ENCODE data around the gene TJP1.

TJP1 gene

DNA sequence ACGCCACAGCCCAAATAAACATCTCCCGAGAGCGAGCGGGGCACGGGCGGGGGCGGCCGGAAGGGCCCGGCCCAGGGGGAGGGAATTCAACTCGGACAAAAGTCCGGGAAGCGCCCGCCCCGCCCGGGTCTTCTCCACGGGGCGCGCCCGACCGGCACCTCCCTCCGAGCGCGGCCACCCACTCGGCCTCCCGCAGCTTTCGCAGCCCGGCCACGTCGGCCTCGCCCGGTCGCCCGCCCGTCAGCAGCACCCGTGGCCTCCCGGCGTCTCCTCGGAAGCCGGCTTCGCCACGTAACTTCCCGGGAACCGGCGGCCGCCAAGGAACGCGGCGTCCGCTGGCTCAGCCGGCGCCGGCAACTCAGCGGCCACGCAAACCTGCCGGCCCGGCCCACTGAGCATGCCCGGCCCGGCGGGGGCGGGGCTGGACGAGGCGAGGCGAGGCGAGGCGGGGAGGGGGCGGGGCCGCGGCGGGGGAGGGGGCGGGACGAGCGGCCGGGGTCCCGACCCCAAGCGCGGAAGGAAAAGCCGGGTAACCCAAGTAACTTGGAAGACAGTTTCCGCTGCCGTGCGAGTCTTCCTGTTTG lies at the start of gene TJP1:
TSS of gene TJP1 (minus strand) at position 369 of the 584 bp plus-strand sequence. CDS start 440 bp downstream, outside the sequence.
- no peak for DNase-seq

DNA sequence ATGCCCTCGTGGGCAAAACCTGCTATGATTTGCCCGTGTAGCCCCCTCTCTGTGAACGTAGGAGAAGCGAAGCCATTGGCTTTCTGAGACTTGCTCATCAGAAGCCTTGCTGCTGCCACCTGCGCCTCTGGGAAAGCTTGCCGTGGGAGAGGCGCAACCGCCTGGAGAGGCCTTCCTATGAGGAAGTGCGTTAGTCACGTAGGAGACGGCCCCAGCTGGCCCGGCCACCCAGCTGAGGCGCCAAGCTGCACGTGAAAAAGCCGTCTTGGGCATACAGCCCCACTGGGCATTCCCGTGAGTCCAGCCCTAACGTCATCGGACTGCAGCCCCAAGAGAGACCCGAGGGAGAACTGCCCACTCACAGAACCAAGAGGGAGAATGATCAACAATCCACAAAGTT lies 49.1 kb upstream of the TJP1 start:
- no peak for DNase-seq

- no peak for DNase-seq
Observed at GRCh38 chr15:29870495-29871151, 48.4 kb upstream of the TJP1 start.

DNA sequence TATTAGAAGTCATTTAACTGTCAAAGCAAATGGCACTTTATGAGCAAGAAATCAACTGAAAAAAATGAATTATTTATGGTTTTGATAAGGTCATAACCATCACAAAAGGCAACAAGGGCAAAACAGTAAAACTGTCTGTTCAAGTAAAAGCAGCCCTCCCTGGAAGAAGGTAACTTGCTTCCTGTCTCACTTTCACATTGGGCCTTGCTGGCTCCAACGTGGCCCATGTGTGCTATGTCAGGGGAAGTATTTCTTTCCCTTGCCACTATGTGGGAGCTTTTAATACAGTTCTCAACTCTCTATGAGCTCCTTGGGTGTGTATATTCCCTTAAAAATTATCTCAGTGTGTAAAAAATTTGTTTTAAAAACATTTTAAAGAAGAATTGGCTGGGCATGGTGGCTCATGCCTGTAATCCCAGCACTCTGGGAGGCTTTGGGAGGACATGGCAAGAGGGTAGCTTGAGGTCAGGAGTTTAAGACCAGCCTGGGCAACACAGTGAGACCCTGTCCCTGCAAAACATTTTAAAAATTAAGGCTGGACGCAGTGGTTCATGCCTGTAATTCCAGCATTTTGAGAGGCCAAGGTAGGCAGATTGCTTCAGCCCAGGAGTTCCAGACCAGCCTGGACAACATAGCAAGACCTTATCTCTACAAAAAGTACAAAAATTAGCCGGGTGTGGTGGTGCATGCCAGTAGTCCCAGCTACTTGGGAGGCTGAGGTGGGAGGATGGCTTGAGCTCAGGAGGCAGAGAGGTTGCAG lies 45.2 kb upstream of the TJP1 start:
- DNase-seq, result no peak

GRCh38 chr15:29866337-29866736 lies 44.1 kb upstream of the TJP1 start:
- no peak for DNase-seq

- no peak for DNase-seq
Observed at GRCh38 chr15:29864501-29864900, 42.2 kb upstream of the TJP1 start.

DNA sequence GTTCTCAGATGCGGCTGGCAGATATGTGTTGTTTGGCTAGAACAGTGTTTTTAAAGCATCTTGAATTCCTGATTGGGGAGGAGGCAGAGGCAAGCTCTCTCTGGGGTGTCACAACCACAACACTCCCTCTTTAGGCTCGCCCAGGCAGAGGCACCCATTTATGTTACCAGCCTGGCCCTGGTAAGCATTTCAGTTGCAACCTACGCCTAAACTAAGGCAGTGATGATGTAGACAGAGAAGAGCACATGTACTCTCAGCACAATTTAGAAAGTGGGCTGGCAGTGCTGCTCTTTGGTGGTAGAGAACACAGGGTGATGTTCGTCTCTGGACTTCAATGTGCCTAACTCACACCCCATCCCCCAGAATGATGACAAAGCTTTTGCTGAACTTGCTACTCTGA lies 41.2 kb upstream of the TJP1 start:
- no peak for DNase-seq

- no peak for DNase-seq
Observed at GRCh38 chr15:29862271-29862670, 40.0 kb upstream of the TJP1 start.

DNA sequence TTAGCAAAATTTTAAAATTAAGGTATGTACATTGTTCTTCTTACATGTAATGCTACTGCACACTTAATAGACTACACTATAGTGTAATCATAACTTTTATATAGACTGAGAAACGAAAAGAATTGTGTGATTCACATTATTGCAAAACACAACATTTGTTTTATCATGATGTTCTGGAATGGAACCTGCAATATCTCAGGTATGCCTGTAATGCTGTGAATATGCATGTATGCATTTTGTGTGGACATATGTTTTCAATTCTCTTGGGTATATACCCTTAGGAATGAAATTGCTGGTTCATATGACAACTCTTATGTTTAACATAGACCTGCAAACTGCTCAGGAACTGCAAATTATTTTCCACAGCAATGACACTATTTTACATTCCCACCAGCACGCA lies 38.6 kb upstream of the TJP1 start:
- DNase-seq, result no peak

- DNase-seq, result no peak
Observed at GRCh38 chr15:29859973-29860715, 37.9 kb upstream of the TJP1 start.

DNA sequence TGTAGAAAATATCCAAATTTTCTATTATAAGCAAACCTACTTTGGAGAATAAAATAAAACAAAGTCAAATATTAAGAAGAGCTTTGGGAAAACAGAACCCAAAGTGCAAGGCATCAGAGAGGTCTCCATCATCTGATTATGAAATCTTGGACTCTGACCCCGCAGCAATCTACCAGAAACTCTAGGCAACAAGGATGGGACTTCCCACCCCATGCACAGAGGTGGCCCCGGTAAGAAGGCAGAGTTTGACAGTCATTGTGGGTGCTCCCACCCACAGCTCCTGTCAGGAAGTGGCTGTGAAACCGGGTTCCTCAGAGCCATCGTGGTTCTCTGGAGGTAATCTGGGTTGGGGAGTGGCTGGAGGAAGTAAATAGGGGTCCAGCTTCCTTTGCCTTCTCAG lies 37.0 kb upstream of the TJP1 start:
- no peak for DNase-seq

DNA sequence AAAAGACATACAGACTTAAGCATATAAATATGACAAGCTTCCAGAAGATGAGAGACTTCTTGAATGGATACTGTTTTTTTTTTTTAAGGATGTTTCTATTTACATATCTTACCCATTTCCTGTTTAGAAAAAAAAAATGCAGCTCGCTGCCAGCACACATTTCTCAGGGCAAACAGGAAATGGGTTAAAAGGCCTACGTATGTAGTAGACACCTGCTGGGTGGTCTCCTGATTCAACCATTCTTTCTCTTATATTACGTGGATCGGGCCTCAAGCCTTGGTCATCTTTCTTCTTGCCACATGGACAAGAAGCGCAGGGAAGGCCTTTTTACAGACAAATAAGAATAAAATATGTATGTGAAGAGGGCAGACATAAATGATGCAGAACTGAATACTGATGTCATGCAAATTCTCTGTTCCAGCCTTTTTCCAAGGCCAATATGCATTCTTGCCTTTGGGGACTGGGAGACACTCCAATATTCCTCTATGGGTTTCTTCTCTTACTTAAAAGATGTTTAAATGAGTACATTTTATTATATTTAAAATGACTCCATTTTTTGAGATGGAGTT lies 35.0 kb upstream of the TJP1 start:
- DNase-seq, result no peak

DNA sequence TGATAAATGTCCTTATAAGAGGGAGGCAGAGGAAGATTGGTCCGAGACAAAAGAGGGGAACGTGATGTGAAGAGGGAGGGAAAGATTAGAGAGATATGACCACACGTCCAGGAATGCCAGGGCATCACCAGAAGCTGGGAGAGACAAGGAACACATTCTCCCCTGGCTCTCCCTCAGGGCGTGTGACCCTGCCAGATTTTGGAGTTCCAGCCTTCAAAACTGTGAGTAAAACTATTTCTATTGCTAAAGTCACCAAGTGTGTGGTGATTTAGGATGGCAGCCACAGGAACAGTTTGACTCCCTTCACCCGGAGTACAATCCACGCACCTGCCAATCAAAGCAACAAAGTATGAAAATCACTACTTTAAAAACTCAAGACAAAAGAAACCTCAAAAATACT lies 32.1 kb upstream of the TJP1 start:
- DNase-seq, result no peak

GRCh38 chr15:29853211-29853987 lies 31.1 kb upstream of the TJP1 start:
- no peak for DNase-seq

GRCh38 chr15:29852201-29852600 lies 29.9 kb upstream of the TJP1 start:
- no peak for DNase-seq

GRCh38 chr15:29849716-29850115 lies 27.4 kb upstream of the TJP1 start:
- DNase-seq, result no peak

- DNase-seq, result no peak
Observed at GRCh38 chr15:29849218-29849617, 26.9 kb upstream of the TJP1 start.

GRCh38 chr15:29844290-29844903 lies 22.1 kb upstream of the TJP1 start:
- no peak for DNase-seq

DNA sequence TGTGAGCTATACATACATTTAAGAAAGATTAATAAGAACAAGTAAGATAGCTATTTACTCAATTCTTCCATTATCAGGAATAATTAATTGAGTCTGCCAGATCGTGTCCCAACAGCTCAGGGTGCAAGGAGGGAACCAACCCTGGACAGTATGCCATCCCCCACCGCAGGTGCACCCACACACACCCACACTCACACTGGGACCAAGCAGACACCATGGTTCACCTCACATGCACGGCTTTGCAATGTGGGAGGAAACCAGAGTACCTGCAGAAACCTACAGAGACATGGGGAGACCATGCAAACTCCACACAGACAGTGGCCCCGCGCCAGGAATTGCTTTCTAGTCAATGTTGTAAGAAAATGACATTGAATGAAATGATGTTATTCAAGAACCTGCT lies 20.0 kb upstream of the TJP1 start:
- no peak for DNase-seq

GRCh38 chr15:29840926-29841325 lies 18.7 kb upstream of the TJP1 start:
- DNase-seq, result no peak

GRCh38 chr15:29840054-29840453 lies 17.8 kb upstream of the TJP1 start:
- no peak for DNase-seq

Measured in stimulated activated CD4-positive, alpha-beta T cell treated with anti-CD3 and anti-CD28 coated beads, Interleukin-2, amount 100 ng/mL, for 24 hours (primary cell).